Skeletal muscle tissue (tissue), 4 donors: ENCODE data around the gene TBCD. TPM values are rescaled to one million over a fixed set of nuclear protein-coding genes. Genes with fewer than 3 reads are reported as not detected.

Experiments
- H3K27ac ChIP-seq: one replicate; pipeline ENCODE4 v1.7.0; 2013; ENCODE audit warnings: mild to moderate bottlenecking, low read depth, low read length, inconsistent platforms
- H3K27me3 ChIP-seq, 3 donors: one replicate each; pipeline ENCODE4 v1.7.0; 2013; ENCODE audit warnings: low read length in 3 of 3; ENCODE audit not compliant: control insufficient read depth in 3 of 3, insufficient read depth in 3 of 3
- H3K36me3 ChIP-seq, 3 donors: one replicate each; pipeline ENCODE4 v1.7.0; 2013; ENCODE audit warnings: low read length in 3 of 3; ENCODE audit not compliant: control insufficient read depth in 3 of 3, insufficient read depth in 3 of 3
- H3K4me1 ChIP-seq, 3 donors: one replicate each; pipeline ENCODE4 v1.7.0; 2013; ENCODE audit warnings: low read length in 3 of 3, mild to moderate bottlenecking in 3 of 3; ENCODE audit not compliant: control insufficient read depth in 3 of 3, insufficient read depth in 3 of 3
- H3K4me3 ChIP-seq, 3 donors: one replicate each; pipeline ENCODE4 v1.7.0; 2013; ENCODE audit warnings: low read length in 3 of 3
- H3K9ac ChIP-seq, 3 donors: one replicate each; pipeline ENCODE4 v1.7.0; 2013; ENCODE audit warnings: low read length in 3 of 3, mild to moderate bottlenecking in 3 of 3, moderate library complexity in 2 of 3, low read depth in 1 of 3
- H3K9me3 ChIP-seq, 3 donors: one replicate each; pipeline ENCODE4 v1.7.0; 2013; ENCODE audit warnings: low read length in 3 of 3; ENCODE audit not compliant: control insufficient read depth in 3 of 3
- total RNA-seq: library from RNA; depleted of rRNA; stranded (reverse); fragments of >200 nt; gene quantifications from one replicate; pipeline ENCODE4 v1.2.3, GENCODE V29; 2014
- donor health status: Osteomylitis.

The TBCD gene
- total RNA-seq, 1 donor from 2014 or later = 27.1 TPM

DNA sequence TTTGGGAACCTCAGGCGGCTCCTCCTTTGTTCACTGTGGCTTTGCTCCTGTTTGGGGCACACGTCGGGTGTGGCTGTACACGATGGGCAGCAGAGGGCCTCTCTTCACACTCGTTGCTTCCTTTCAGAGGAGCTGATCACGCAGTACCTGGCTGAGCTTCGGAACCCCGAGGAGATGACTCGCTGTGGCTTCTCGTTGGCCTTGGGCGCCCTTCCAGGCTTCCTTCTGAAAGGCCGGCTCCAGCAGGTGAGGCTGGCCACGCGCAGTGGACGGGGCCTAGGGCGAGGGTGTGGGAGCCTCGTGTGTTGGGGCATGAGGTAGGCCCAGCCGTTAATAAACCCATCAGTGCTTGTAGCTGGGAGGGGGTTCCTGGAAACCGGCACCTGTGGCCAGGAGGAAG, 172.9 kb downstream of the TBCD start:
- Histone ChIP-seq H3K9me3 (no peaks in the 10 kb centered on the region), H3K27ac (no peak overlapping the region), H3K27me3 (no peaks in the 10 kb centered on the region), H3K4me1 (no peaks in the 10 kb centered on the region), H3K9ac (no peak overlapping the region), H3K4me3 (no peak overlapping the region), H3K36me3 (peaks cover 38 to 53% (median 45%) of the 10 kb centered on the region in 3 donors)

- Histone ChIP-seq H3K9me3 (no peaks in the 10 kb centered on the region), H3K9ac (no peak overlapping the region), H3K27ac (no peak overlapping the region), H3K36me3 (peaks cover 42 to 55% (median 48%) of the 10 kb centered on the region in 3 donors), H3K4me3 (no peak overlapping the region), H3K4me1 (no peaks in the 10 kb centered on the region), H3K27me3 (no peaks in the 10 kb centered on the region)
These were observed 173.5 kb downstream of the TBCD start for GRCh38 chr17:82925336-82925735.

DNA sequence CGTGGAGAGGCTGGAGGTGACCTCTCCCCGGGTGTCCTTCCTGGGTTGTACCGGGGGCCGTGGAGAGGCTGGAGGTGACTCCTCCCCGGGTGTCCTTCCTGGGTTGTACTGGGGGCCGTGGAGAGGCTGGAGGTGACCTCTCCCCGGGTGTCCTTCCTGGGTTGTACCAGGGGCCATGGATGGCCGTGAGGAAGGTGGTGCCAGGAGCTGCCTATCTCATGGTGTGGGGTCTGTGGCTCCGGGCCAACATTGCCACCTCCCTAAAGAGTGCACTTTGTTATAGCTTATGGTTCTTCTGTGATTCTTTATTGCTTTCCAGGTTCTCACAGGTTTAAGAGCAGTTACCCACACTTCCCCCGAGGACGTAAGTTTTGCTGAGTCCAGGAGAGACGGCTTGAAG, 174.2 kb downstream of the TBCD start:
- no peak overlapping the region for H3K9ac ChIP-seq
- no peaks in the 10 kb centered on the region for H3K27me3 ChIP-seq
- H3K4me3 ChIP-seq = no peak overlapping the region
- H3K4me1 ChIP-seq = no peaks in the 10 kb centered on the region
- H3K9me3 ChIP-seq = no peaks in the 10 kb centered on the region
- no peak overlapping the region for H3K27ac ChIP-seq
- peaks cover 49 to 61% (median 55%) of the 10 kb centered on the region in 3 donors for H3K36me3 ChIP-seq

GRCh38 chr17:82926716-82927115, 174.9 kb downstream of the TBCD start:
- no peak overlapping the region for H3K4me3 ChIP-seq
- H3K4me1 ChIP-seq = peaks cover 0 to 4% (median 0%) of the 10 kb centered on the region in 3 donors
- H3K9me3 ChIP-seq = no peaks in the 10 kb centered on the region
- H3K36me3 ChIP-seq = peaks cover 49 to 59% (median 57%) of the 10 kb centered on the region in 3 donors
- no peak overlapping the region for H3K9ac ChIP-seq
- H3K27ac ChIP-seq = no peak overlapping the region
- H3K27me3 ChIP-seq = no peaks in the 10 kb centered on the region

DNA sequence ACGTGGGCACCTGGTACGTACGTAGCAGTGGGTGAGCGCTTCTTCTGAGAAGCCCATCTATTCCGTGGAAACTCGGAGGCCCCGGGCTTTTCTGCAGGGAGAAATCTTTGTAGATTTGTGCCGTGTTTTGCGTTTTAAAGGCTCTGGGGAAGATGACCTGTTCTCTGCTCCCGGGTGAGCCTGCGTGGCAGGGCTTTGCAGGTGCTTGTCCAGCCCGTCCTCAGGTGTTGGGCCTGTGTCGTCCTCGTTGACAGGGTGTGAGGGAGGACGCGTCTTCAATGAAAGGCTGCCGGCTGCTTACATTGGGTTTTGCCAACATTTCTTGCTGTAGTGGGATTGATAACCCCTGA, 175.4 kb downstream of the TBCD start:
- Histone ChIP-seq H3K27me3 (no peaks in the 10 kb centered on the region), H3K9me3 (no peaks in the 10 kb centered on the region), H3K4me3 (no peak overlapping the region), H3K27ac (no peak overlapping the region), H3K36me3 (peaks cover 49 to 62% (median 59%) of the 10 kb centered on the region in 3 donors), H3K4me1 (peaks cover 0 to 4% (median under 1%) of the 10 kb centered on the region in 3 donors), H3K9ac (no peak overlapping the region)

- H3K4me1 ChIP-seq = peaks cover 0 to 4% (median 3%) of the 10 kb centered on the region in 3 donors
- H3K9me3 ChIP-seq = no peaks in the 10 kb centered on the region
- peaks cover 49 to 62% (median 54%) of the 10 kb centered on the region in 3 donors for H3K36me3 ChIP-seq
- H3K4me3 ChIP-seq = no peak overlapping the region
- no peak overlapping the region for H3K27ac ChIP-seq
- H3K27me3 ChIP-seq = no peaks in the 10 kb centered on the region
- H3K9ac ChIP-seq = no peak overlapping the region
These were observed 176.1 kb downstream of the TBCD start for GRCh38 chr17:82927661-82928601.

GRCh38 chr17:82929011-82929622, 177.3 kb downstream of the TBCD start:
- Histone ChIP-seq H3K4me3 (no peak overlapping the region), H3K9me3 (no peaks in the 10 kb centered on the region), H3K27ac (no peak overlapping the region), H3K27me3 (no peaks in the 10 kb centered on the region), H3K9ac (no peak overlapping the region), H3K36me3 (peaks cover 46 to 62% (median 55%) of the 10 kb centered on the region in 3 donors), H3K4me1 (peaks cover 0 to 4% (median 3%) of the 10 kb centered on the region in 3 donors)

- Histone ChIP-seq H3K9me3 (no peaks in the 10 kb centered on the region), H3K4me1 (peaks cover 0 to 4% (median 3%) of the 10 kb centered on the region in 3 donors), H3K9ac (no peak overlapping the region), H3K27me3 (no peaks in the 10 kb centered on the region), H3K4me3 (no peak overlapping the region), H3K27ac (no peak overlapping the region), H3K36me3 (peaks cover 46 to 63% (median 55%) of the 10 kb centered on the region in 3 donors)
These were observed 177.8 kb downstream of the TBCD start for GRCh38 chr17:82929676-82930042.

- Histone ChIP-seq H3K36me3 (peaks cover 46 to 59% (median 52%) of the 10 kb centered on the region in 3 donors), H3K9ac (no peak overlapping the region), H3K27ac (no peak overlapping the region), H3K9me3 (no peaks in the 10 kb centered on the region), H3K27me3 (no peaks in the 10 kb centered on the region), H3K4me3 (no peak overlapping the region), H3K4me1 (peaks cover 0 to 4% (median 3%) of the 10 kb centered on the region in 3 donors)
These were observed 178.4 kb downstream of the TBCD start for GRCh38 chr17:82930043-82930923.
